Pancreas (tissue), 10 donors: ENCODE measurements around the gene CLTA. TPM values are rescaled to one million over a fixed set of nuclear protein-coding genes. Genes with fewer than 3 reads are reported as not detected.

Experiments
- ATAC-seq, 4 donors: fragments of 200-7000 bp; cut with Tn5 transposase; one replicate each; pipeline versions ENCODE4 v1.8.0 to v1.9.1; 2020; ENCODE audit warnings: mild to moderate bottlenecking in 4 of 4, moderate library complexity in 4 of 4
- DNase-seq, 6 donors: peaks; one replicate each; pipeline ENCODE4 v3.0.0-alpha.2; 2020
- FAIRE-seq: peaks from 2 replicates; lab custom pipeline; 2012; peaks lifted over from hg19 to GRCh38; lab: Jason Lieb, UNC
- H3K27ac ChIP-seq, 4 donors: fragments of 200-600 bp; sonication (generic); 1 replicate in 3 of 4; 2 replicates in 1 of 4; pipeline versions ENCODE4 v1.5.0 to v1.8.0; 2020
- H3K27me3 ChIP-seq, 4 donors: fragments of 200-600 bp; one replicate each; pipeline ENCODE4 v1.8.0; 2021
- H3K36me3 ChIP-seq, 3 donors: fragments of 200-600 bp; sonication (generic) in 1 of 3; one replicate each; pipeline versions ENCODE4 v1.5.0 to v1.8.0; 2020 to 2021
- H3K4me1 ChIP-seq, 3 donors: fragments of 200-600 bp; one replicate each; pipeline ENCODE4 v1.8.0; 2021
- H3K4me3 ChIP-seq, 4 donors: fragments of 200-600 bp; sonication (generic) in 2 of 4; one replicate each; pipeline versions ENCODE4 v1.5.0 to v1.8.0; 2020 to 2021
- H3K9me3 ChIP-seq, 4 donors: fragments of 200-600 bp; one replicate each; pipeline ENCODE4 v1.8.0; 2021
- WGBS, 2 donors: extraction: QIAGEN DNeasy Blood & Tissue Kit; methylation state at CpG; one replicate each; pipeline ENCODE4 v1.1.7; 2013; 5-methylcytosine and 5-hydroxymethylcytosine counted together
- intact Hi-C, 3 donors: fragments of 100-400 bp; cut with DNase I; formaldehyde crosslinking; loops; one replicate each; pipeline versions ENCODE4 v1.11.1 to v1.14.2; 2022
- polyA plus RNA-seq, 2 donors: library from polyadenylated mRNA; stranded (reverse); fragments of 200-250 nt; gene quantifications; one replicate each; pipeline ENCODE4 v1.2.3, GENCODE V29; 2013
- total RNA-seq, 6 donors: library from RNA; stranded (reverse); fragmentation: NEBNext Ultra II Directional in 4 of 6; extraction: Animal tissue kit (Norgen Biotek cat#: 25700) in 4 of 6; gene quantifications; one replicate each; pipeline versions ENCODE4 v1.2.1 to v1.2.4, GENCODE V29; 2021 to 2023
- TF ChIP-seq, protein P1 (sequence below), 4 donors: fragments of 200-600 bp; sonication (generic) in 3 of 4; IDR thresholded peaks; one replicate each; pipeline versions ENCODE4 v1.5.0 to v1.8.0; 2021; ENCODE audit warnings: antibody characterized with exemption in 4 of 4
- donor health status: healthy with polysubstance abuse.
- donor health status: DM: no; HTN: no; CAD: no; lungs with moderate emphysema.
- donor health status: DM: no; HTN: no; CAD: no.
- donor health status: control.
- donor health status: control.
- donor health status: Bipolar disorder and iron deficiency.
- donor health status: DM: yes; HTN: yes; CAD: no.
- donor health status: DM: no; HTN: no; CAD: no.
- donor health status: DM: no; HTN: no; CAD: no.
- donor health status: DM: yes; HTN: yes; CAD: no.

The CLTA gene
- total and polyA plus RNA-seq, 8 donors = 49.2 to 102 (median 77.7) TPM

DNA sequence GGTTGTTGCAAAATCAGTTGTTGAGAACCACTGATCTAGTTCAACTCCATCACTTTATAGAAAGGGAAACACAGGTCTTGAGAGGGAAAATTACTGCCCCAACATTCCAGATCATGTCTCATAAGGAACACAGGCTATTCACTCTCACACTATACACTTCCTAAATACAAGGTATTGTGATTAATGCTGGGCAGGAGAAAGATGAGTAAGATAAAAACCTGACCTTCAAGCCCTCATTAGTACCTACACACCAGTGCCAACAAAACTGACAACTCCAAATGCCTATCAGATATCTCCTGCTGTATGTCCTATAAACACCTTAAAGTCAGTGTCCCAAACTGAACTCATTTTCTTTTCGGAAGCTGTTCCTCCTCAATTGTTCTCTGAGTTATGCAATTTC is 59.4 kb downstream of the CLTA start:
- TF ChIP-seq, protein P1, sequence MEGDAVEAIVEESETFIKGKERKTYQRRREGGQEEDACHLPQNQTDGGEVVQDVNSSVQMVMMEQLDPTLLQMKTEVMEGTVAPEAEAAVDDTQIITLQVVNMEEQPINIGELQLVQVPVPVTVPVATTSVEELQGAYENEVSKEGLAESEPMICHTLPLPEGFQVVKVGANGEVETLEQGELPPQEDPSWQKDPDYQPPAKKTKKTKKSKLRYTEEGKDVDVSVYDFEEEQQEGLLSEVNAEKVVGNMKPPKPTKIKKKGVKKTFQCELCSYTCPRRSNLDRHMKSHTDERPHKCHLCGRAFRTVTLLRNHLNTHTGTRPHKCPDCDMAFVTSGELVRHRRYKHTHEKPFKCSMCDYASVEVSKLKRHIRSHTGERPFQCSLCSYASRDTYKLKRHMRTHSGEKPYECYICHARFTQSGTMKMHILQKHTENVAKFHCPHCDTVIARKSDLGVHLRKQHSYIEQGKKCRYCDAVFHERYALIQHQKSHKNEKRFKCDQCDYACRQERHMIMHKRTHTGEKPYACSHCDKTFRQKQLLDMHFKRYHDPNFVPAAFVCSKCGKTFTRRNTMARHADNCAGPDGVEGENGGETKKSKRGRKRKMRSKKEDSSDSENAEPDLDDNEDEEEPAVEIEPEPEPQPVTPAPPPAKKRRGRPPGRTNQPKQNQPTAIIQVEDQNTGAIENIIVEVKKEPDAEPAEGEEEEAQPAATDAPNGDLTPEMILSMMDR (IDR thresholded peaks at IDR 0.05) = no peak
- WGBS, 2 donors = 86 to 96% methylated on average over 1 of the region's 1 CpG
- DNase-seq (no peak), FAIRE-seq (no peak), ATAC-seq (no peak)
- intact Hi-C loops = loop anchor here in 1 of 3 donors (5.0 kb wide), 1 partner anchor 77 kb away; no protein-coding TSS in a partner anchor
- Histone ChIP-seq H3K27me3 (no peaks in the 10 kb centered on the region), H3K4me1 (no peaks in the 10 kb centered on the region), H3K9me3 (no peaks in the 10 kb centered on the region), H3K36me3 (peaks cover 0 to 4% (median 2%) of the 10 kb centered on the region in 3 donors), H3K4me3 (no peak overlapping the region), H3K27ac (no peak overlapping the region)

DNA sequence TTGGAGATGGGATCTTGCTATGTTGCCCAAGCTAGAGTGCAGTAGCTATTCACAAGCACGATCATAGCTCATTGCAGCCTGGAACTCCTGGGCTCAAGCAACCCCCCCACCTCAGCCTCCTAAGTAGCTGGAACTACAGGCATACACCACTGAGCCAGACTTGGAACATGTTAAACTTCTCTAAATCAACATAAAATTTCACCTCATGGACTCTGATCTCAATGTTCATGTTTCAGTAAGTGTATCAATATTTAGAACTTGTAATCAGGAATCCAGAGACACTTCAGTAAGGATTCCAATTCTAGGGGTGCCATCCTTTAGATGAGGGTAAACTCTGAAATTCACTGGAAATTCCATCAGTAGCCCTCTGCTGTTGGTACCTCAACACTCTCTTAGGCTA is 60.7 kb downstream of the CLTA start:
- H3K27ac ChIP-seq = no peak overlapping the region
- no peak for FAIRE-seq
- H3K9me3 ChIP-seq = no peaks in the 10 kb centered on the region
- H3K27me3 ChIP-seq = no peaks in the 10 kb centered on the region
- no peaks in the 10 kb centered on the region for H3K4me1 ChIP-seq
- ATAC-seq = no peak
- DNase-seq = no peak
- H3K4me3 ChIP-seq = no peak overlapping the region
- TF ChIP-seq, protein P1 (IDR thresholded peaks at IDR 0.05) = no peak
- WGBS, 2 donors = 95 to 100% methylated on average over 1 of the region's 1 CpG
- intact Hi-C loops = loop anchor here in 1 of 3 donors (5.0 kb wide), 1 partner anchor 76 kb away; no protein-coding TSS in a partner anchor
- no peaks in the 10 kb centered on the region for H3K36me3 ChIP-seq

DNA sequence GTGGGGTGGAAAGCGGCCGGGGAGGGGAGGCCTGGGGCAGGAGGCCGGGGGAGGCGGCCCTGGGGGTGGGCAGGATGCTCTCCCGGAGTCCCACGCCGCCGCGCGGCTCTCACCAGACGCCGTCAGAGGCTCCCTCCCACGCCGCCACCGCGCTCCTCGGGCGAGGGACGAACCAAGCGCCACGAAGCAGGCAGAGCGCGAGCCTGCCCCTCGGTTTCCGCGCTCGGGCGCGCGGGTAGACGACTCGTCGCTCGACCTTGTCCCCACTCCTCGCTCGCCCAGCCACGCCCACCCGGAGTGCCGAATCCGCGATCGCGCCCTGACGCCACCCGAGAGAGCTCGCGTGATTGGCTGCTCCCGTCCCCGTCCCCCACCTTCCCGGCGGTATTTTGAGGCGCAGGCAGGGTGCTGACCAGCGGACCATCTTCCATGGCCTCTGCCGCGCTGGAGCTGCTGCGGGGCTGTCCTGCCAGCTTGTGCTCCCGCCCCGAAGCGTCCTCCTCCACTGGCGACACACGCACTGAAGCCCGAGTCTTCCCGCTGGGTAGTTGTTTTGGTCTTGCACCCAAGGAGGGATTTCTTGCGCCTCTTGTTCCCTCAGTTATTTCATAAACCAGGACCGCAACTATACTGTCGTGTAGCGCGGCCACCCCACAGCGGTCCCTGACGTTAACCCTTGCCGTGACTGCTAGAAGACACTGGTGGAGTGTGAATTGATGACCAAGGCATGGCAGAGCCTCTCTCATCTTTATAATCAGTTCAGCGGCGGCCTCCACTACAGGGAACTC is 67.7 kb downstream of the CLTA start, which contains the start of gene GNE:
Gene GNE (minus strand): TSS at position 241 of the 788 bp plus-strand sequence. CDS start 9,093 bp downstream, outside the sequence.
- no peaks in the 10 kb centered on the region for H3K27me3 ChIP-seq
- no peaks in the 10 kb centered on the region for H3K4me1 ChIP-seq
- peak within 1 kb of the TSS; percentile 88 to 96 (median 90) for H3K27ac ChIP-seq
- peak within 1 kb of the TSS; percentile 80 to 92 (median 88) for H3K4me3 ChIP-seq
- TF ChIP-seq, protein P1 (IDR thresholded peaks at IDR 0.05) = no peak
- WGBS, 2 donors = 1% methylated on average over 67 to 73 of the region's 73 CpGs
- intact Hi-C loops = no loop called here
- FAIRE-seq (no peak), DNase-seq (peak; percentile 96 to 99 (median 98)), ATAC-seq (peak; percentile 97 to 99 (median 98))
- no peaks in the 10 kb centered on the region for H3K9me3 ChIP-seq
- no peaks in the 10 kb centered on the region for H3K36me3 ChIP-seq

DNA sequence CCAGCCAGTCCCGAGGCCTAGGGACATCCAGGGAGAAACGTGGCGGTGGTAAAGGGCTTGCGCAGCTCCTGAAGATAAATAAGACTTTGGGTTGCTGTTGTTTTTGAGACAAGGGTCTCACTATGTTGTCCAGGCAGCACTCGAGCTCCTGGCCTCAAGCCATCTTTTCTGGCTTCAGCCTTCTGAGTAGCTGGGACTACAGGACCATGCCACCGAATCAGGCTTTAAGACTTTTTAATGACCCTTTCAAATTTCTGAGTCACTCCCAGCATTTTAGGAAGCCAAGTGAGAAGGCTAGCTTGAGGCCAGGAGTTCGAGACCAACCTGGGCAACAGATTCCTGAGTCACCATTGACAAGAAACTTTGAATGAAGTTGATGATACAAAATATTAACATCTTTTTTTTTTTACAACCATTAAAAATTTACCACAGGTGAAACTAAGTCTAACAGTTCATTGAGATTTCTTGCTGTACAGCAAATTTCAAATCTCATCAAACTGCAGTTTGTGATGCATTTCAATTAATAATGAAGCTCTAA is 68.3 kb downstream of the CLTA start:
- DNase-seq = peak in 2 of 6 donors; percentile 28 to 31
- 37 to 39% methylated on average over 7 of the region's 7 CpGs for WGBS, 2 donors
- FAIRE-seq = no peak
- Histone ChIP-seq H3K9me3 (no peaks in the 10 kb centered on the region), H3K4me1 (no peaks in the 10 kb centered on the region), H3K4me3 (peak overlapping the region; percentile 80 to 92 (median 88)), H3K27ac (peak overlapping the region; percentile 88 to 96 (median 90)), H3K36me3 (no peaks in the 10 kb centered on the region), H3K27me3 (no peaks in the 10 kb centered on the region)
- ATAC-seq = no peak
- intact Hi-C loops = no loop called here
- TF ChIP-seq, protein P1 (IDR thresholded peaks at IDR 0.05) = no peak

Other genes with a start within 250 kb of the CLTA start
- gene OR2S2, start 232.8 kb upstream of the CLTA start, total RNA-seq = not detected
- gene OR2S2, start 232.8 kb upstream of the CLTA start, polyA plus RNA-seq = not detected
- gene RECK, start 154.0 kb upstream of the CLTA start, total RNA-seq = 1 to 10 TPM in 5 of 6 donors, under 1 TPM in 1; 0.95 to 4.6 (median 1.8) TPM
- gene RECK, start 154.0 kb upstream of the CLTA start, polyA plus RNA-seq = 1 to 10 TPM; 1.4 to 2.0 TPM
- gene GLIPR2, start 54.2 kb upstream of the CLTA start, total RNA-seq = 10 to 100 TPM in 1 of 6 donors, 1 to 10 TPM in 5; 1.3 to 10.0 (median 2.3) TPM
- 1 to 10 TPM; 5.8 to 8.2 TPM for gene GLIPR2, start 54.2 kb upstream of the CLTA start, polyA plus RNA-seq
- under 1 TPM in 1 of 6 donors, not detected in 5; 0.25 TPM for gene CCIN, start 21.5 kb upstream of the CLTA start, total RNA-seq
- gene CCIN, start 21.5 kb upstream of the CLTA start, polyA plus RNA-seq = under 1 TPM; 0.05 to 0.11 TPM
- 10 to 100 TPM in 1 of 6 donors, 1 to 10 TPM in 5; 4.4 to 11.8 (median 7.0) TPM for gene GNE, start 67.5 kb downstream of the CLTA start, total RNA-seq
- 10 to 100 TPM in 1 of 2 donors, 1 to 10 TPM in 1; 5.1 to 12.7 TPM for gene GNE, start 67.5 kb downstream of the CLTA start, polyA plus RNA-seq
- gene RNF38, start 209.3 kb downstream of the CLTA start, total RNA-seq = 10 to 100 TPM; 17.0 to 39.4 (median 19.9) TPM
- 10 to 100 TPM in 1 of 2 donors, 1 to 10 TPM in 1; 4.4 to 10.8 TPM for gene RNF38, start 209.3 kb downstream of the CLTA start, polyA plus RNA-seq